ENCODE results near the gene EPHX1. TPM values are rescaled to one million over a fixed set of nuclear protein-coding genes. Genes with fewer than 3 reads are reported as not detected.
"Not testable (repeated sequence)": the region's sequence is repeated elsewhere in the genome, so short reads cannot be mapped to it uniquely, and the experiment has no call there.

EPHX1 gene
- total RNA-seq, 2 donors from 2014 or later: 59.6 to 126 TPM

GRCh38 chr1:225774281-225775147 lies 35.4 kb upstream of the EPHX1 start:
- ATAC-seq: no peak
- no peak for DNase-seq
- intact Hi-C loops (cut with DNase I): loop anchor here (5.0 to 10.0 kb wide), 5 partner anchors 138 to 297 kb away; no protein-coding TSS in a partner anchor

- ATAC-seq: no peak
These were observed 33.6 kb upstream of the EPHX1 start for GRCh38 chr1:225776294-225776693.

GRCh38 chr1:225777058-225777582 lies 32.8 kb upstream of the EPHX1 start:
- intact Hi-C loops (cut with DNase I): loop anchor here (5.0 to 10.0 kb wide), 3 partner anchors 135 to 222 kb away; no protein-coding TSS in a partner anchor

More at GRCh38 chr1:225776294-225776693, 33.6 kb upstream of the EPHX1 start:
- intact Hi-C loops (cut with DNase I): loop anchor here (5.0 to 10.0 kb wide), 3 partner anchors 136 to 221 kb away; no protein-coding TSS in a partner anchor
- DNase-seq: no peak

GRCh38 chr1:225777583-225778336 lies 32.2 kb upstream of the EPHX1 start, which contains the start of gene SRP9:
SRP9 (plus strand) TSS chr1:225777826; CDS start chr1:225777941, 115 bp downstream.
- peak; percentile 100 for ATAC-seq
- peak; percentile 99 for DNase-seq
- intact Hi-C loops (cut with DNase I): loop anchor here (5.0 to 10.0 kb wide), 3 partner anchors 135 to 223 kb away; no protein-coding TSS in a partner anchor

More at GRCh38 chr1:225777058-225777582, 32.8 kb upstream of the EPHX1 start:
- DNase-seq: no peak
- ATAC-seq: peak in 1 of 2 donors; percentile 2

GRCh38 chr1:225778337-225778669 lies 31.6 kb upstream of the EPHX1 start:
- DNase-seq: no peak
- no peak for ATAC-seq
- intact Hi-C loops (cut with DNase I): loop anchor here (5.0 to 10.0 kb wide), 3 partner anchors 134 to 224 kb away; no protein-coding TSS in a partner anchor

GRCh38 chr1:225779165-225779564 lies 30.8 kb upstream of the EPHX1 start:
- DNase-seq, ATAC-seq: not testable (repeated sequence)
- intact Hi-C loops (cut with DNase I): loop anchor here (5.0 to 10.0 kb wide), 3 partner anchors 133 to 224 kb away; no protein-coding TSS in a partner anchor

GRCh38 chr1:225780134-225780533 lies 29.8 kb upstream of the EPHX1 start:
- DNase-seq (no peak), ATAC-seq (no peak)
- intact Hi-C loops (cut with DNase I): no loop called here

GRCh38 chr1:225780630-225781029 lies 29.3 kb upstream of the EPHX1 start:
- intact Hi-C loops (cut with DNase I): no loop called here
- no peak for ATAC-seq
- DNase-seq: no peak

GRCh38 chr1:225789142-225789541 lies 20.8 kb upstream of the EPHX1 start:
- DNase-seq; intact Hi-C loops (cut with DNase I); ATAC-seq: not testable (repeated sequence)

- DNase-seq (no peak), ATAC-seq (no peak)
- intact Hi-C loops (cut with DNase I): no loop called here
These were observed 15.0 kb upstream of the EPHX1 start for GRCh38 chr1:225794954-225795353.

- ATAC-seq; DNase-seq; intact Hi-C loops (cut with DNase I): not testable (repeated sequence)
These were observed 13.8 kb upstream of the EPHX1 start for GRCh38 chr1:225796097-225796496.

- intact Hi-C loops (cut with DNase I); ATAC-seq; DNase-seq: not testable (repeated sequence)
These were observed 8.8 kb upstream of the EPHX1 start for GRCh38 chr1:225801146-225801545.

- no peak for ATAC-seq
- intact Hi-C loops (cut with DNase I): no loop called here
- no peak for DNase-seq
These were observed 3.7 kb upstream of the EPHX1 start for GRCh38 chr1:225806249-225806648.

- intact Hi-C loops (cut with DNase I): not testable (repeated sequence)
These were observed 3.2 kb upstream of the EPHX1 start for GRCh38 chr1:225806736-225807135.

GRCh38 chr1:225808136-225808535 lies 1.8 kb upstream of the EPHX1 start:
- ATAC-seq: no peak
- DNase-seq: no peak
- intact Hi-C loops (cut with DNase I): no loop called here

More at GRCh38 chr1:225806736-225807135, 3.2 kb upstream of the EPHX1 start:
- not testable (repeated sequence) for ATAC-seq, DNase-seq

GRCh38 chr1:225810579-225811538 lies 935 bp downstream of the EPHX1 start:
- DNase-seq: not testable (repeated sequence)
- ATAC-seq: peak in 1 of 2 donors; percentile 4
- intact Hi-C loops (cut with DNase I): loop anchor here in 1 of 2 donors (5.0 kb wide), 1 partner anchor 36 kb away; no protein-coding TSS in a partner anchor

- DNase-seq (no peak), ATAC-seq (peak in 1 of 2 donors; percentile 10)
- intact Hi-C loops (cut with DNase I): loop anchor here in 1 of 2 donors (5.0 kb wide), 1 partner anchor 35 kb away; no protein-coding TSS in a partner anchor
These were observed 1.9 kb downstream of the EPHX1 start for GRCh38 chr1:225811622-225812487.

Measured in left cardiac atrium (tissue), 4 donors.